GM12872 (cell line): ENCODE results near the gene POLN.

Experiments
- CTCF ChIP-seq: IDR thresholded peaks from 3 replicates; pipeline ENCODE4 v1.5.1; 2011; ENCODE audit warnings: low read depth, mild to moderate bottlenecking, low read length, moderate library complexity; ENCODE audit not compliant: insufficient read depth

POLN gene

GRCh38 chr4:2127609-2128332 is 114.2 kb downstream of the POLN start:
- TF ChIP-seq CTCF, result no peak

GRCh38 chr4:2126309-2127043 is 115.4 kb downstream of the POLN start:
- no peak for TF ChIP-seq CTCF

- no peak for TF ChIP-seq CTCF
Observed at GRCh38 chr4:2125831-2126230, 116.1 kb downstream of the POLN start.

- TF ChIP-seq CTCF, result no peak
Observed at GRCh38 chr4:2125023-2125422, 116.9 kb downstream of the POLN start.

GRCh38 chr4:2116687-2117400 is 125.1 kb downstream of the POLN start:
- no peak for TF ChIP-seq CTCF

- TF ChIP-seq CTCF, result no peak
Observed at GRCh38 chr4:2105559-2105958, 136.4 kb downstream of the POLN start.
